Gastrocnemius medialis (tissue), 4 donors: ENCODE data around the gene ANG.

Experiments used
- CTCF ChIP-seq, 5 experiments: fragments of 450-650 bp in 3 of 5; fragments of 200-600 bp in 2 of 5; sonication (generic) in 2 of 5; IDR thresholded peaks in 4 of 5; conservative IDR thresholded peaks in 1 of 5; 1 replicate in 4 of 5; 2 replicates in 1 of 5; pipeline ENCODE4 v1.5.1; 2016 to 2019; ENCODE audit warnings: antibody characterized with exemption in 5 of 5, mild to moderate bottlenecking in 3 of 5, moderate library complexity in 3 of 5
- POLR2A ChIP-seq, 2 donors: fragments of 450-650 bp; IDR thresholded peaks; one replicate each; pipeline ENCODE4 v1.6.1; 2017; ENCODE audit warnings: antibody characterized with exemption in 2 of 2, mild to moderate bottlenecking in 2 of 2, moderate library complexity in 2 of 2

- no peak for TF ChIP-seq CTCF (IDR thresholded peaks at IDR 0.05 in 4 of 5, conservative IDR thresholded peaks at IDR 0.05 in 1 of 5)
- TF ChIP-seq POLR2A (IDR thresholded peaks at IDR 0.05) = no peak
Observed at GRCh38 chr14:20680363-20680762, 8.2 kb upstream of the ANG start.
